H9 (cell line): ENCODE measurements around the gene KRT78. TPM values are rescaled to one million over a fixed set of nuclear protein-coding genes. Genes with fewer than 3 reads are reported as not detected.

Experiments
- DNase-seq: peaks from one replicate; pipeline ENCODE4 v3.0.0-alpha.2; 2017
- H2AFZ ChIP-seq: one replicate; pipeline ENCODE4 v1.6.1; 2013; ENCODE audit warnings: mild to moderate bottlenecking, low read length, control low read depth, moderate library complexity
- H2AK5ac ChIP-seq: 2 replicates; pipeline ENCODE4 v1.6.1; 2013; ENCODE audit warnings: low read length, control low read depth, mixed read lengths; ENCODE audit not compliant: insufficient read length
- H2BK120ac ChIP-seq: one replicate; pipeline ENCODE4 v1.6.1; 2013; ENCODE audit warnings: low read depth, mild to moderate bottlenecking, low read length, control low read depth, inconsistent platforms; ENCODE audit not compliant: poor library complexity, severe bottlenecking
- H2BK12ac ChIP-seq: 2 replicates; pipeline ENCODE4 v1.6.1; 2013; ENCODE audit warnings: low read length, control low read depth, mixed read lengths, low read depth; ENCODE audit not compliant: insufficient read length
- H2BK15ac ChIP-seq: 2 replicates; pipeline ENCODE4 v1.6.1; 2013; ENCODE audit warnings: low read depth, low read length, control low read depth
- H2BK20ac ChIP-seq: one replicate; pipeline ENCODE4 v1.6.1; 2013; ENCODE audit warnings: low read depth, mild to moderate bottlenecking, low read length, control low read depth, inconsistent platforms; ENCODE audit not compliant: poor library complexity, severe bottlenecking
- H2BK5ac ChIP-seq: 2 replicates; pipeline ENCODE4 v1.6.1; 2013; ENCODE audit warnings: low read length, control low read depth, mixed read lengths; ENCODE audit not compliant: insufficient read length
- H3K14ac ChIP-seq: 2 replicates; pipeline ENCODE4 v1.6.1; 2013; ENCODE audit warnings: low read length, control low read depth; ENCODE audit not compliant: insufficient read depth
- H3K18ac ChIP-seq: 2 replicates; pipeline ENCODE4 v1.6.1; 2013; ENCODE audit warnings: low read depth, mild to moderate bottlenecking, mixed read lengths, low read length, control low read depth; ENCODE audit not compliant: insufficient read length
- H3K23ac ChIP-seq: 2 replicates; pipeline ENCODE4 v1.6.1; 2013; ENCODE audit warnings: low read length, control low read depth, mixed read lengths, low read depth; ENCODE audit not compliant: insufficient read length
- H3K23me2 ChIP-seq: 2 replicates; pipeline ENCODE4 v1.6.1; 2013; ENCODE audit warnings: low read depth, mild to moderate bottlenecking, mixed read lengths, low read length, control low read depth; ENCODE audit not compliant: insufficient read length, poor library complexity, severe bottlenecking
- H3K27ac ChIP-seq: 2 replicates; pipeline ENCODE4 v1.5.1; 2013; ENCODE audit warnings: low read length, control low read depth, mixed read lengths, low read depth; ENCODE audit not compliant: insufficient read length
- H3K27me3 ChIP-seq: 2 replicates; pipeline ENCODE4 v1.6.1; 2013; ENCODE audit warnings: low read length, control low read depth, inconsistent platforms; ENCODE audit not compliant: insufficient read depth
- H3K4ac ChIP-seq: 2 replicates; pipeline ENCODE4 v1.6.1; 2013; ENCODE audit warnings: low read depth, mild to moderate bottlenecking, control low read depth, inconsistent platforms, low read length, moderate library complexity
- H3K4me1 ChIP-seq: 2 replicates; pipeline ENCODE4 v1.6.1; 2013; ENCODE audit warnings: low read length, control low read depth, inconsistent platforms; ENCODE audit not compliant: insufficient read depth
- H3K4me2 ChIP-seq: 2 replicates; pipeline ENCODE4 v1.6.1; 2013; ENCODE audit warnings: low read length, control low read depth, mixed read lengths; ENCODE audit not compliant: insufficient read length, insufficient read depth
- H3K56ac ChIP-seq: 2 replicates; pipeline ENCODE4 v1.6.1; 2013; ENCODE audit warnings: low read depth, mild to moderate bottlenecking, mixed read lengths, low read length, control low read depth; ENCODE audit not compliant: insufficient read length
- H3K79me1 ChIP-seq: 2 replicates; pipeline ENCODE4 v1.6.1; 2013; ENCODE audit warnings: low read depth, mild to moderate bottlenecking, moderate library complexity, low read length, control low read depth, inconsistent platforms; ENCODE audit not compliant: insufficient read depth, poor library complexity, severe bottlenecking
- H3K79me2 ChIP-seq: 2 replicates; pipeline ENCODE4 v1.6.1; 2013; ENCODE audit warnings: low read length, control low read depth, inconsistent platforms; ENCODE audit not compliant: insufficient read depth
- H3K9ac ChIP-seq: 2 replicates; pipeline ENCODE4 v1.6.1; 2013; ENCODE audit warnings: low read length, control low read depth, mixed read lengths; ENCODE audit not compliant: insufficient read length; ENCODE audit errors: extremely low read depth
- H3K9me3 ChIP-seq: one replicate; pipeline ENCODE4 v1.6.1; 2013; ENCODE audit warnings: low read depth, low read length, inconsistent platforms; ENCODE audit not compliant: control insufficient read depth
- H3T11ph ChIP-seq: one replicate; pipeline ENCODE4 v1.6.1; 2013; ENCODE audit warnings: mild to moderate bottlenecking, low read length, control low read depth, inconsistent platforms
- H4K20me1 ChIP-seq: one replicate; pipeline ENCODE4 v1.6.1; 2013; ENCODE audit not compliant: control insufficient read depth, insufficient read length, insufficient read depth
- H4K5ac ChIP-seq: 2 replicates; pipeline ENCODE4 v1.6.1; 2013; ENCODE audit warnings: low read depth, mild to moderate bottlenecking, mixed read lengths, low read length, control low read depth; ENCODE audit not compliant: insufficient read length
- H4K8ac ChIP-seq: replicated peaks from 2 replicates; pipeline ENCODE4 v1.6.1; 2013; ENCODE audit warnings: low read length, control low read depth, mixed read lengths, low read depth; ENCODE audit not compliant: insufficient read length
- H4K91ac ChIP-seq: 2 replicates; pipeline ENCODE4 v1.6.1; 2013; ENCODE audit warnings: low read depth, mild to moderate bottlenecking, moderate library complexity, mixed read lengths, low read length, control low read depth; ENCODE audit not compliant: insufficient read length
- H3K27ac Mint-ChIP-seq, 3 experiments: 2 replicates in 2 of 3; 3 replicates in 1 of 3; pipeline ENCODE4 v1.8.0; 2020 to 2021; ENCODE audit warnings: mixed read lengths in 3 of 3, mild to moderate bottlenecking in 1 of 3, moderate library complexity in 1 of 3
- H3K27me3 Mint-ChIP-seq: 2 replicates; pipeline ENCODE4 v1.8.0; 2021; ENCODE audit warnings: low read depth, mild to moderate bottlenecking, moderate library complexity, mixed read lengths
- H3K36me3 Mint-ChIP-seq, 3 experiments: 2 replicates in 2 of 3; 3 replicates in 1 of 3; pipeline ENCODE4 v1.8.0; 2020 to 2021; ENCODE audit warnings: low read depth in 3 of 3, mixed read lengths in 3 of 3; ENCODE audit not compliant: insufficient read depth in 1 of 3
- H3K4me1 Mint-ChIP-seq, 2 experiments: 2 replicates each; pipeline ENCODE4 v1.8.0; 2020; ENCODE audit warnings: mixed read lengths in 2 of 2
- H3K4me3 Mint-ChIP-seq, 2 experiments: 2 replicates in 1 of 2; 3 replicates in 1 of 2; pipeline ENCODE4 v1.8.0; 2020 to 2021; ENCODE audit warnings: mild to moderate bottlenecking in 2 of 2, mixed read lengths in 2 of 2, moderate library complexity in 1 of 2
- H3K9me3 Mint-ChIP-seq, 2 experiments: 2 replicates in 1 of 2; 3 replicates in 1 of 2; pipeline ENCODE4 v1.8.0; 2020; ENCODE audit warnings: mild to moderate bottlenecking in 2 of 2, mixed read lengths in 2 of 2, moderate library complexity in 1 of 2
- WGBS: extraction: QIAGEN DNeasy Blood & Tissue Kit; methylation state at CpG from one replicate; pipeline ENCODE4 v1.1.7; 2013; ENCODE audit warnings: missing lambda C conversion rate, low lambda C conversion rate, mixed read lengths; ENCODE audit not compliant: insufficient read length; ENCODE audit errors: extremely low coverage; 5-methylcytosine and 5-hydroxymethylcytosine counted together
- total RNA-seq: library from RNA; stranded (reverse); gene quantifications from 2 replicates; pipeline ENCODE4 v1.2.1, GENCODE V29; 2021
- TF ChIP-seq, protein P1 (sequence below): fragments of 200-600 bp; sonication (generic); conservative IDR thresholded peaks from 3 replicates; pipeline ENCODE4 v1.8.0; 2021; ENCODE audit warnings: antibody characterized with exemption, mild to moderate bottlenecking

The KRT78 gene
- total RNA-seq, 1 experiment from 2014 or later = not detected

- no peak for DNase-seq
- Histone ChIP-seq H3K4me2 (no peak overlapping the region), H3K23me2 (no peaks in the 10 kb centered on the region), H4K91ac (no peak overlapping the region), H2BK15ac (no peak overlapping the region), H3K79me1 (no peaks in the 10 kb centered on the region), H3K23ac (no peak overlapping the region), H2AFZ (no peak overlapping the region), H2BK20ac (no peak overlapping the region), H3T11ph (no peak overlapping the region), H3K9me3 (no peaks in the 10 kb centered on the region), H3K27me3 (no peaks in the 10 kb centered on the region), H2BK120ac (no peak overlapping the region), H2BK12ac (no peak overlapping the region), H3K79me2 (no peaks in the 10 kb centered on the region), H4K8ac (no peak overlapping the region), H3K27ac (no peak overlapping the region), H3K56ac (no peak overlapping the region), H3K4me1 (no peaks in the 10 kb centered on the region), H3K18ac (no peak overlapping the region), H4K20me1 (no peaks in the 10 kb centered on the region), H3K9ac (no peak overlapping the region), H2AK5ac (no peak overlapping the region), H2BK5ac (no peak overlapping the region), H3K4ac (no peak overlapping the region), H3K14ac (no peak overlapping the region), H4K5ac (no peak overlapping the region)
- Mint-ChIP-seq H3K9me3 (no peaks in the 10 kb centered on the region), H3K4me3 (no peak overlapping the region), H3K27ac (no peak overlapping the region), H3K36me3 (no peaks in the 10 kb centered on the region; a peak in 1 of 7 replicates), H3K27me3 (no peaks in the 10 kb centered on the region; the same call in 1 of the 2 replicates), H3K4me1 (peaks cover 3 to 7% of the 10 kb centered on the region in 2 experiments; a peak in 3 of 4 replicates)
- TF ChIP-seq, protein P1, sequence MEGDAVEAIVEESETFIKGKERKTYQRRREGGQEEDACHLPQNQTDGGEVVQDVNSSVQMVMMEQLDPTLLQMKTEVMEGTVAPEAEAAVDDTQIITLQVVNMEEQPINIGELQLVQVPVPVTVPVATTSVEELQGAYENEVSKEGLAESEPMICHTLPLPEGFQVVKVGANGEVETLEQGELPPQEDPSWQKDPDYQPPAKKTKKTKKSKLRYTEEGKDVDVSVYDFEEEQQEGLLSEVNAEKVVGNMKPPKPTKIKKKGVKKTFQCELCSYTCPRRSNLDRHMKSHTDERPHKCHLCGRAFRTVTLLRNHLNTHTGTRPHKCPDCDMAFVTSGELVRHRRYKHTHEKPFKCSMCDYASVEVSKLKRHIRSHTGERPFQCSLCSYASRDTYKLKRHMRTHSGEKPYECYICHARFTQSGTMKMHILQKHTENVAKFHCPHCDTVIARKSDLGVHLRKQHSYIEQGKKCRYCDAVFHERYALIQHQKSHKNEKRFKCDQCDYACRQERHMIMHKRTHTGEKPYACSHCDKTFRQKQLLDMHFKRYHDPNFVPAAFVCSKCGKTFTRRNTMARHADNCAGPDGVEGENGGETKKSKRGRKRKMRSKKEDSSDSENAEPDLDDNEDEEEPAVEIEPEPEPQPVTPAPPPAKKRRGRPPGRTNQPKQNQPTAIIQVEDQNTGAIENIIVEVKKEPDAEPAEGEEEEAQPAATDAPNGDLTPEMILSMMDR = no peak
- WGBS = no CpG with 5 or more reads among the region's 6 CpGs
Measured at GRCh38 chr12:52820521-52820920, 28.3 kb downstream of the KRT78 start.
